ENCODE results near the gene KAZN.

The KAZN gene

DNA sequence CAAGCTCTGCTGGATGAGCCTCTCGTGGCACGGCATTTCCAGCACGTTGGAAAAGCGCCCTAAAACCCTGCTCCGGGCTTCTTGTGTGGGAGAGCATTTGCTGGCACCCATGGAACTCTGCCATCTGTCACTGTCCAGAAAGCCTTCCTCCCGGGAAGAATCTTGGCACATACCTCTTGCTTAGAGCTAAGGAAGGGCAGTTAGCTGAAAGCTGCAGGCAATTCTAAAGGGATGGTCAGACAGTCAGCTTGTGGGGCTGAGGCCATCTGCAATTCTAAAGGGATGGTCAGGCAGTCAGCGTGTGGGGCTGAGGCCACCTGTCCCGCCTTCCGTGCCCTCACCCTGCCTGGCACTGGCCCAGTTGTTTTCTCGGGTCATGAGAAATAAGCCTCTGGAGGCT, 416.0 kb downstream of the KAZN start:
- in situ Hi-C loops (cut with MboI; ENCODE audit: low sequenced_read_pairs): no loop called here

DNA sequence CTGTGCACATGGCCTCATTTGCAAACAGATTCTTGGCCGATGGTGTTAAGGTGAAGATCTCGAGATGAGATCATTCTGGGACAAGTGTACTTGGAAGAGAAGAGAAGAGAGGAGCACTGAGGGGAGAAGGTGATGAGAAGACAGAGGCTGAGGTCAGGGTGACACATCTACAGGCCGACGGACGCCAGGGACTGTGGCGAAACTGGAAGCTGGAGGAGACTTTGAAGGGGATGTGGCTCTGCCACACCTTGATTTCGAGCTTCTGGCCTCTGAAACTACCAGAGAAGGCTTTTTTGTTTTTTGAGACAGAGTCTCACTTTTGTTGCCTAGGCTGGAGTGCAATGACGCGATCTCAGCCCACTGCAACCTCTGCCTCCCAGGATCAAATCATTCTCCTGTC, 417.5 kb downstream of the KAZN start:
- in situ Hi-C loops (cut with MboI; ENCODE audit: low sequenced_read_pairs): no loop called here

DNA sequence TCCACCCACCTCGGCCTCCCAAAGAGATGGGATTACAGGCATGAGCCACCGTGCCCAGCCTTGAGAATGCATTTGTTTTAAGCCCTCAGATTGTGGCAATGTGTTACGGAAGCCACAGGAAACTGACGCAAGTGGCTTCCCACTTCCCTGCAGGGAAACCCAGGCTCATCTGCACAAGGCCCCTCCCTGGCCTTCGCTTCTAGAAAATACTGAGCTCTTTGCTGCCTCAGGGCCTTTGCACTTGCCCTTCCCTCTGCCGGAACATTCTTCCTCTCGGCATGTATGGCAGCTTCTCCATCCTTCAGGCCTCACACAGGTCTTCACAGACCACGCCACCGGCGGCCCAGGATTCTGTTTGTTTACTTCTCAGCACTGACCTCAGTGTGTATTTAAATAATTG, 418.0 kb downstream of the KAZN start:
- in situ Hi-C loops (cut with MboI; ENCODE audit: low sequenced_read_pairs): no loop called here

DNA sequence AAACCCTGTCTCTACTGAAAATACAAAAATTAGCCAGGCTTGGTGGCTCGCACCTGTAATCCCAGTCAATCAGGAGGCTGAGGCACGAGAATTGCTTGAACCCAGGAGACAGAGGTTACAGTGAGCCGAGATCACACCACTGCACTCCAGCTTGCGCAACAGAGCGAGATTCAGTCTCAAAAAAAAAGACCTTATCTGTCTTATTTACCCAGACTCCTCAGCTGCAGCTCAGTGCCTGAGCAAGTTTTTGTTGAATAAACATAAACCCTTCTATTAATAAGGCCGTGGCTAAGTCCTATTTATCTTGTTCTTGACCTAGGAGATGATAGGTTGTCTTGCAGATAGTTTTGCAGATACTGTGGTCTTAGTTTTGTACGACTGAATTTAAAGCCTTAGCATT, 418.6 kb downstream of the KAZN start:
- in situ Hi-C loops (cut with MboI; ENCODE audit: low sequenced_read_pairs): no loop called here

DNA sequence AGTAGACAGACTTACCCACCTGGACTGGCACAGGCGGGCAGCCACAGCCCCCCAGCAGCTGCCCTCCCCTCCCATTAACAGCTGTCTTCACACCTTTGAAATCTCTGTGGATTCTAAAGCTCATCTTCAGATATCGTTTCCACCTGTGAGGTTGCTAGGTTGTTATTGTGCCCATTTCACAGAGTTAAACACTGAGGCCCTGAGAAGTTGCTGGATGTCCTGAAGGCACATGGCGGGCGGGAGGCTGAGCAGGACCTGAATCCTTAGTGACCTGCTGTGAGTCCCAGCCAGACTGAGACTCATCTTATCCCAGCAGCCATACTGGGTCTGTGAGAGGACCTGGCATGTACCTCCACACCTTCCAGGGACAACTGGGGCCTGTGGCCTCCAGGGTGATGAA, 420.3 kb downstream of the KAZN start:
- in situ Hi-C loops (cut with MboI; ENCODE audit: low sequenced_read_pairs): no loop called here

DNA sequence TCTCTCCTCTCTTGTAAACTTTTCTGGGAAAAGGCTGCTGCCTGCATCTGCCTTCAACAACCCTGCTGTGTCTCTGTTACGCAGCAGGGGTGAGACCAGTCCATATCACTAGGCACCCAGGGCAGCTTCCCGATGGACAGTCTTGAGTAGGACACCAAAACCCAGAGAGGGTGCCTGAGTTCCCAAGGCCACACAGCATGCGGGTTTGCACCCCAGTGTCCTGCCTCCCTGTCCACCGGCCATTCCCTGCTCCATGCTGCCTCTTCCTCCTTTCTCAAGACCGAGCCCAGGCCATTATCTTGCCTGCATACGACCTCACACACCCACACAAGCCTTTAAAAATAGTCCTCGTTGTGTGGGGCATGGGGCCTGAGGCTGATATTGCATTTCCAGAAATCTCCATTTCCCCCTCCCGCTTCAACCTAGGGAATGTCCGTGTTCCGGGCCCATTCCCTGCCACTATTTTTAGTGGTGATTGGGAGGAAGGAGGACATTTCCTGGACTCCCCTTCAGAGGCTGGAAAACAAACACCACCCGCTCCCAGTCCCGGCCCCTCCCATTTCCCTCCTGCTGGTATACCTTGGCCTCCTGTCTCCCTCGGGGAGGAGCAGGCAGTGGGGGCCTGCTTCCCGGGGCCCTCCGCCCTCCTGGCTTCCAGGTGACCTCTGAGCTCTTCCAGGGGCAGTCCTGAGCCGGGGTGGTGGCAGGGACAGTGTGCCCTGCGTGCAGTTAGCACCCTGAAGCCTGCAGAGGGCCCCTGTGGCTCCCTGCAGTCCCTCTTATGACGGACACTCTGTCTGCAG, 422.7 kb downstream of the KAZN start:
- in situ Hi-C loops (cut with MboI; ENCODE audit: low sequenced_read_pairs): no loop called here

DNA sequence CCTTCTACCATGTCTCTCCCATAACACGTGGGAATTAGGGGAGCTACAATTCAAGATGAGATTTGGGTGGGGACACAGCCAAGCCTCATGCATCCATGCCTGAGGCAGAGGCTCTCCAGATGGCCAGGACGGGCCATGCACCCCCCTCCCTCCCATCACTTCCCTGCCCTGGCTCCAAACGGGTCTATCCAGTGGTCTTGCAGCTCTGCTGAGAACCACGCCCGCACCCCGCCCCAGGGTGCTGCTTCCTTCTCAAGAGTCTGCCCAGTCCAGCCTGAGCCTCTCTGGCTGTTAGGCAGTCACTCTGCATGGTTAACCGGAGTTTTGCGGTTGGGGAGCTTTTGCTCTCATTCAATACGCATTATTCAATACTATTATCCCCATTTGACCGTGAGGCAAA, 423.6 kb downstream of the KAZN start:
- in situ Hi-C loops (cut with MboI; ENCODE audit: low sequenced_read_pairs): no loop called here

DNA sequence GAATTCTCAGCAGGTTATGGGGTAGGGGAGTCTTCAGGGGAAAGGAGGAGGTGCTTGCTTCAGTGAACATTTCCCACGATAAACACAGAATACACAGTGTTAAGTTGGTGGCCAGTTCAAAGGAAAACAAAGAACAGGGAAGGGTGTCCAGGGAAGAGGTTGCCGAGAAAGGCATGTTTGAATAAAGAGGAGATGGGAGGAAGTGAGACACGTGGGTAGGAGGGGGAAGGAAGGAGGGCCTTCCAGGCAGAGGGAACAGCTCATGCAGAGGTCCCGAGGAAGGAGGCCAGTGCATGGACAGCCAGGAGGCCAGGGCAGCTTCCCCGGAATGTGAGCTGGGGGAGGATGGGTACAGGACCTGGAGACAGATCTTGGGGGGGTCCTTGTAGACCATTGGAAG, 424.7 kb downstream of the KAZN start:
- in situ Hi-C loops (cut with MboI; ENCODE audit: low sequenced_read_pairs): no loop called here

DNA sequence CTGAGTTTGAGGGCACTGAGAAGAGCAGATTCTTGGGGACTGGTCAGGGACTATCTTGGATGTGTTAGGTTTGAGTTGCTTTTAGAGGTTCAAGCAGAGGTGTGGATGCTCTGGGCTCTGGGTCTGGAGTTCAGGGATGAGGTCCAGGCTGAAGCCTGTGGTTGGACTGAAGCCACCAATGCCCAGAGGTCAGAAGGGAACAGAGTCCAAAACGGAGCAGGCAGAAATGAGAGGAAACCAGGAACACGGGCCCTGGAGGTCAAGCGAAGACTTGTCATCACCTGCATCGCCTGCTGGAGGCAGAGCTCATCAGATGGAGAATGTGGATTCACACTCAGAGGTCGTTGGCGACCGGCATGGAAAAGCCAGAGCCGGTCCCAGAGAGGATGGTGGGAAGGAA, 425.5 kb downstream of the KAZN start:
- in situ Hi-C loops (cut with MboI; ENCODE audit: low sequenced_read_pairs): no loop called here

DNA sequence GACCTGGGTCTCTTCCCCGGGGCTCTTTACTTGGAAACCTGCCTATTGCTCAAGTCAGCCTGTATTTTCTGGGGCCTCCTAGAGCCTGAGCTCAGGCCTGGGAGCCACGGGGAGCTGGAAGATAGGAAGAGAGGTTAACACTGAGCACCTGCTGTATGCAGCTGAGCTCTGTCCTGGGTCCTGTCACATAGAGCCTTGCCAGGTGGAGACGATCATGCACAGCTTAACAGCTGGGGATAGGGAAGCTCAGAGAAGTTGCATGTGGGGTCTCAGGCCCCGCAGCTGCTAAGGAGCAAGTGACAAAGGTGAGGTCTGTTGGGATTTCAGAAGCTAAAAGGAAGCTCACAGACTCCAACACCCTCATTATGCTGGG, 427.6 kb downstream of the KAZN start:
- in situ Hi-C loops (cut with MboI; ENCODE audit: low sequenced_read_pairs): no loop called here

DNA sequence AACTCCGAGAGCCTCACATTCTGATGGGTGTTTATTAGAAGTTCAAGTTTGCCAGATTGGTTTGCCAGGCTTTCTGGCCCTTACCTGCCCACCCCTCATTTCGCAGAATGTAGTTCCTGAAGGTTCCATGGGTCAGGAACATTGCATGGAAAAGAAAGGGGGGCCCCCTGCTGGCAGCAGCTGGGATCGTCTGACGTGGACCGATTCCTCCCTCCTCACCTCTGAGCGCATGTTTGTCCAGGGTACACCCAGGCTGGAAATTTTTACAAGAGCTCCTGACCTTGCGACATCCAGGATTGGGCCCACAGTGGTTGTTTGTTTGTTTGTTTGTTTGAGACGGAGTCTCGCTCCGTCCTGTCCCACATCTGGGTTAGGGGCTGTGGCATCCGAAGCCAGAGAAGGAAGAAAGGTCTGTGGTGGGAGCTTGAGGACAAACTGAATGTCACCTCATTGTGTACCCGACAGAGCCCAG, 429.1 kb downstream of the KAZN start:
- in situ Hi-C loops (cut with MboI; ENCODE audit: low sequenced_read_pairs): no loop called here

DNA sequence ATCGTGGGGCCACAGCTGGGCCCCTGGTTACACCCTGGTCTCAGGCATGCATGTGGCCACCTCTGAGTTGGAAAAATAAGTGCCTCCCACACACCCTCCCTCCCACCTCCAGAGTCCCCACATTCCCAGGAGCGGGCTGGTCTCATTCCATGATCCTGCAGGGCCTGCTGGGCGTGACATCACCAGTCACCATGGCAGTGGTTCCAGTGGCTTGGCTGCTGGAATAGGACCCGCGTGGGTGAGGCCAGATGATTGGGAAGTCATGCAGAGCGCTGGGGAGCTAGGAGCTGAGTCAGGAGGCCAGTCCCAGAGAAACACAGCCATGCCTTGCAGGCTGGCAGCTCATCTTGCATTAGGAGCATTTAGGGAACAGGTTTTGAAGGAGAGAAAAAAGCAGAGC, 429.6 kb downstream of the KAZN start:
- in situ Hi-C loops (cut with MboI; ENCODE audit: low sequenced_read_pairs): no loop called here

DNA sequence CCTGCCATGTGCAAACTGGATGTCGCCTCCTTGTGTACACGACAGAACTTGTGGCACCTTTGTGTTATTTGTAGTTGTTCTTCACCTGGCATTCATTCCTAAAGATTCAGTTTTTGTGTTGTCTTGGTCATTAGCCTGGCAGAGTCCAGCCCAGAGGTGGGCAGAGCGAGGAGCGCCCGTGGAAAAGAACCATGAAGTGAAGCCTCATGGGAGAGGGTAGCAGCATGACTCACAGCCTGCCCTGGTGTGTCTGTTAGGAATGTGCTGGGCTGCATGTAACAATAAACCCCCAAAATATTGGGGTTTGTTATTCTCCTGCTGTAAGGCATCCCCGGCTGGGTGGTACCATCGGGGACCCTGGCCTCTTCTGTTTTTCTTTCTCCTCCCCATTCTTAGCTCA, 430.1 kb downstream of the KAZN start:
- in situ Hi-C loops (cut with MboI; ENCODE audit: low sequenced_read_pairs): no loop called here

DNA sequence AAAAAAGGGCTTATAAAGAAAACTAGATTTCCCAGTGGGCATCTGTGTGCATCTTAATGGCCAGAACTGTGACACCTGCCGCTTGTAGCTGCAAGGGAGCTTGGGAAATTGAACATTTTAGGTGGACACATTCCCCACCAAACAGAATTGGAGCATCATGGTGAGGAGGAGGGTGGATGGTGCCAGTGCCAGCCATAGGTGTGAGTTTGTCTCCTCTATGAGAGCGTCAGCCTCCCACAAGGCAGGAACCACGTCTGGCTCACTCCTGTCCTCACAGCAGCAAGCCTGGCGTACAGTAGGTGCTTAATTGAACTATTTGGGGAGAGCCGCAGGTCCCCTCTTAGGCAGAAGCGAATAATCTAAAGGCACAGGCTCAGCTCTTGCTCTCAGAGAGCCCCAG, 430.6 kb downstream of the KAZN start:
- in situ Hi-C loops (cut with MboI; ENCODE audit: low sequenced_read_pairs): no loop called here

DNA sequence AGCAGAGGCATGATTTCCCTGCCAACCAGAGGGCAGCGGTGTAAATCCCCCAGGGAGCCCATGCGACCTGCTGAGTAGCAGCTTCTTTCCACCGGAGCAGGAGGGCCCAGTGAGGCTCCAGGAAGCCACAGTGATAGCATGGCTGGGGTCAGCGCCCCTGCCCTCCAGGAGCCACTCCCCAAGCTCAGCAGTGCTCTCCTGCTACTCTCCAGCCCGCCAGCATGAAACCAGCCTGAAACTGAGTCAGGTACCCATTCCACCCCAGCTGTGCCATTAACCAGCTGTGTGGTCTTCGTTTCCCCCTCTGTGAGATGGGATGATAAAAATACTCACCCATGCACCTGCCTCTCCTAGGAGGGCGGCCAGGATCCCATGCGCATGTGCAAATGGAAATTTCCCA, 431.3 kb downstream of the KAZN start:
- in situ Hi-C loops (cut with MboI; ENCODE audit: low sequenced_read_pairs): no loop called here

DNA sequence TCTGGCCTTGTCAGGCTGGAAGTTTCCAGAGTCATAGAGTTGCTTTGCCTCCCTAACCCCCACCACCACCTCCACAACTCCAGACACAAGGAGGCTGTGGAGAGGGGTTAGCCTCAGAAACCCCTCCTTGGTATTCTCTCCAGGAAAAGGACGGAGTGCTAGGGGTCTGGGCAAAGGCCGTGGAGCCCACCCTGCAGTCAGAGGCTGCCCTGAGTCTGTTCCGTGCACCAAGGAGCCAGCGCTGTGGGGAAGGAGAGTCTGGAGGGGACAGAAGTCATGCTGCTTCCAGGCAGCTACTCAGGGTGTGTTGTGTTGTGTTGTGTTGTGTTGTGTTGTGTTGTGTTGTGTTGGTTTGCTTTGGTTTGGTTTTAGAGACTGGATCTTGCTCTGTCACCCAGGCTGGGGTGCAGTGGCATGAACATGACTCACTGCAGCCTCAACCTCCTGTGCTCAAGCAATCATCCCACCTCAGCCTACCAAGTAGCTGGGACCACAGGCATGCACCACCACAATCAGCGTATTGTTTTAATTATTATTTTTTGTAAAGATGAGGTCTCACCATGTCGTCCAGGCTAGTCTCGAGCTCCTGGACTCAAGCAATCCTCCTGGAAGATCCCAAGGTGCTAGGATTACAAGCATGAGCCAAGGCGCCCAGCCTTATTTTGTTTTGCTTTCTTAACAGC, 432.9 kb downstream of the KAZN start:
- in situ Hi-C loops (cut with MboI; ENCODE audit: low sequenced_read_pairs): no loop called here

DNA sequence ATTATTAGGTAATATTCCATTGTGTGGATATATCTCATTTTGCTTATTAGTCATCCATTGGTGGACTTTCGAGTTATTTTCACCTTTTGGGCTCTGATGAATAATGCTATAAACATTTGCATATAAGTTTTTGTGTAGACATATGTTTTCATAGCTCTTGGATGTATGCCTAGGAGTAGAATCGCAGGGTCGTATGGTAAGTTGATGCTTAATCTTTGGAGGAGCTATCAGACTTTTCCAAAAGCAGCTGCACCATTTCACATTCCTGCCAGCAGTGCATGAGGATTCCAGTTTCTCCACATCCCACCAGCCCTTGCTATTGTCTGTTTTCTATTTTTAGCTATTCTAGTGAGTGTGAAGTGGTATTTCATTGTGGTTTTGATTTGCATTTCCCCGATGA, 434.8 kb downstream of the KAZN start:
- in situ Hi-C loops (cut with MboI; ENCODE audit: low sequenced_read_pairs): no loop called here

DNA sequence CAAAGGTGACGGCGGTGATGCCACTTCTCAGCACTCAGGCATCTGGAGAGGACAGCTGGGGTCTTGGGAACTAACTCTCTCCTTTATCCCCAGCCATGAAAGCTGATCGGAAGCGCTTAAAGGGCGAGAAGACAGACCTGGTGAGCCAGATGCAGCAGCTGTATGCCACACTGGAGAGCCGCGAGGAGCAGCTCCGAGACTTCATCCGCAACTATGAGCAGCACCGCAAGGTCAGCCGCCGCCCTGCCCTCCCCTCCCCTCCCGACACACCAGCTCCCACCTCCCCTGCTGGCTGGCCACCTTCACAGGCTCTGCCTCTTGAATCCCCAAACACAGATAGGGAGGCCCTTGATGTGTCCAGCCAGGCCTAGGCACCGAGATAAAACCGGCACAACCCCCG, 436.2 kb downstream of the KAZN start:
- in situ Hi-C loops (cut with MboI; ENCODE audit: low sequenced_read_pairs): no loop called here

DNA sequence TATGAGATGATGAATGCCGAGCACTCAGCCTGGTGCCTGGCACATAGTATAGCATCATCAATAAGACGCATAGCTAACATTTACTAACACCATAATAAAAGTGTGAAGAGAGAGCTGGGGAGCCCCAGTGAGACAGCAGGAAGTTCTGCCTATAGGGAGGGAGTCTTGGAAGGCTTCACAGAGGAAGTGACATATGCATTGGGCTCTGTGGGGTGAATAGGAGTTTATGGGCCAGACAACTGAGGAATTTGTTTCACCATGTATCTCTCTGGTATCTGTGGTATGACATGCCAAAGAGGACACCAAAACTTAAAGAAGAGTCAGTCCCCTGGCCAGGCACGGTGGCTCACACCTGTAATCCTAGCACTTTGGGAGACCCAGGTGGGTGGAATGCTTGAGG, 436.8 kb downstream of the KAZN start:
- in situ Hi-C loops (cut with MboI; ENCODE audit: low sequenced_read_pairs): no loop called here

DNA sequence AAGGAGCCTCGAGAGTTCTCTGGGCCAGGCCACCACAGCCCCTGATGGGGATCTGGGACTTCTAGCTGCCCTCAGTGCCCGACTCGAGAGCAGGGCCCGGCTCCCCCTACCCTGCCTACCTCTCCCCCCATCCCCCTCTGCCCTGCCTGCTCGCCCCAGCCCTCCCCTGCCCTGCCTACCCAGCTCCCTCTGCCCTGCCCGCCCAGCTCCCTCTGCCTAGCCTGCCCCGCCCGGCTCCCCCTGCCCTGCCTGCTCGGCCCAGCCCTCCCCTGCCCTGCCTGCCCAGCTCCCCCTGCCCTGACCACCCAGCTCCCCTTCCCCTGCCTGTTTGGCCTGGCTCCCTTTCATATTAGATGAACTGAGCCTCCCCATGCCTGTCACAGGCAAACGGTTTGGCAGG, 437.6 kb downstream of the KAZN start:
- in situ Hi-C loops (cut with MboI; ENCODE audit: low sequenced_read_pairs): no loop called here

DNA sequence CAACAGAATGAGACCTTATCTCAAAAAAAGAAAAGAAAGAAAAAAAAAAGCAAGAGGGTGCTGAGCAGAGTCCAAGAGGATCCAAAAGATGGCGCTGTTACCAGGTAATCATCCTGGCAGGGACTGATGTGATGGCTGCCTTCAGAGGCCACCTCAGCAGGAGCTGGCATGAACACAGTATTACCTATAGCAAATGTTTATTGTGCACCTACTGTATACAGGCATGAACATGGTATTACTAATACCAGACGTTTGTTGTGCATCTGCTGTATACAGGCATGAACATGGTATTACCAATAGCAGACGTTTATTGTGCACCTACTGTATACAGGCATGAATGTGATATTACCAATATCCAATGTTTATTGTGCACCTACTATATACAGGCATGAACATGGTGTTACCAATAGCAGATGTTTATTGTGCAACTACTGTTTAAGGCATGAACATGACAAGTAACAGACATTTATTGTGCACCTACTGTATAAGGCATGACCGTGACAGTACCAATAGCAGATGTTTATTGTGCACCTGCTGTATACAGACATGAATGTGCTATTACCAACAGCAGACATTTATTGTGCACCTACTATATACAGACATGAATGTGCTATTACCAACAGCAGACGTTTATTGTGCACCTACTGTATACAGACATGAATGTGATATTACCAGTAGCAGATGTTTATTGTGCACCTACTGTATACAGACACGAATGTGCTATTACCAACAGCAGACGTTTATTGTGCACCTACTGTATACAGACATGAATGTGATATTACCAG, 439.9 kb downstream of the KAZN start:
- in situ Hi-C loops (cut with MboI; ENCODE audit: low sequenced_read_pairs): no loop called here
